GM12892 (cell line): ENCODE data around the gene KCTD19.

Experiments used
- DNase-seq: peaks from one replicate; pipeline ENCODE4 v3.0.0; 2011; ENCODE audit not compliant: insufficient read length
- FAIRE-seq: peaks from 2 replicates; lab custom pipeline; 2011; peaks lifted over from hg19 to GRCh38; lab: Jason Lieb, UNC
- POLR2A ChIP-seq: IDR thresholded peaks from 2 replicates; pipeline ENCODE4 v1.6.1; 2011; ENCODE audit warnings: low read depth, low read length, control low read depth
- POLR2AphosphoS5 ChIP-seq: IDR thresholded peaks from 2 replicates; pipeline ENCODE4 v1.6.1; 2011; ENCODE audit warnings: low read depth, low read length, control low read depth
- TAF1 ChIP-seq: IDR thresholded peaks from 2 replicates; pipeline ENCODE4 v1.6.1; 2011; ENCODE audit warnings: low read depth, mild to moderate bottlenecking, control low read depth, low read length, borderline replicate concordance

Gene KCTD19

GRCh38 chr16:67280090-67281015 lies 46.2 kb downstream of the KCTD19 start:
- no peak for DNase-seq
- no peak for FAIRE-seq
- TF ChIP-seq POLR2AphosphoS5 (no peak), POLR2A (no peak), TAF1 (no peak)

GRCh38 chr16:67279296-67280089 lies 47.0 kb downstream of the KCTD19 start, which contains the start of gene PLEKHG4:
Gene PLEKHG4 (plus strand): TSS chr16:67279532. CDS start chr16:67280045, 513 bp downstream.
- DNase-seq (peak; percentile 98), FAIRE-seq (peak; percentile 79)
- TF ChIP-seq TAF1 (no peak), POLR2AphosphoS5 (no peak), POLR2A (no peak)

- TF ChIP-seq TAF1, result no peak
- no peak for TF ChIP-seq POLR2AphosphoS5
- no peak for TF ChIP-seq POLR2A
- FAIRE-seq (peak; percentile 77), DNase-seq (peak; percentile 76)
Measured at GRCh38 chr16:67278773-67279295, 47.7 kb downstream of the KCTD19 start.

- DNase-seq (no peak), FAIRE-seq (no peak)
- TF ChIP-seq POLR2AphosphoS5 (no peak), POLR2A (no peak), TAF1 (no peak)
Measured at GRCh38 chr16:67277999-67278772, 48.4 kb downstream of the KCTD19 start.

- FAIRE-seq, result no peak
- TF ChIP-seq POLR2A (no peak), POLR2AphosphoS5 (no peak), TAF1 (no peak)
- DNase-seq, result no peak
Measured at GRCh38 chr16:67277294-67277998, 49.1 kb downstream of the KCTD19 start.

- FAIRE-seq, result no peak
- DNase-seq, result no peak
- TF ChIP-seq TAF1 (no peak), POLR2AphosphoS5 (no peak), POLR2A (no peak)
Measured at GRCh38 chr16:67275321-67275720, 51.2 kb downstream of the KCTD19 start.

GRCh38 chr16:67271446-67271845 lies 55.1 kb downstream of the KCTD19 start:
- no peak for FAIRE-seq
- no peak for DNase-seq
- no peak for TF ChIP-seq TAF1
- no peak for TF ChIP-seq POLR2A
- no peak for TF ChIP-seq POLR2AphosphoS5

GRCh38 chr16:67270931-67271338 lies 55.6 kb downstream of the KCTD19 start:
- DNase-seq (no peak), FAIRE-seq (no peak)
- TF ChIP-seq POLR2A (no peak), TAF1 (no peak), POLR2AphosphoS5 (no peak)

- FAIRE-seq (no peak), DNase-seq (no peak)
- TF ChIP-seq TAF1, result no peak
- no peak for TF ChIP-seq POLR2AphosphoS5
Measured at GRCh38 chr16:67269766-67270165, 56.8 kb downstream of the KCTD19 start.

- FAIRE-seq (no peak), DNase-seq (no peak)
- TF ChIP-seq POLR2AphosphoS5 (no peak), POLR2A (no peak), TAF1 (no peak)
Measured at GRCh38 chr16:67268136-67268579, 58.4 kb downstream of the KCTD19 start.
